HepG2 (cell line): ENCODE measurements around the gene KIZ. TPM values are rescaled to one million over a fixed set of nuclear protein-coding genes. Genes with fewer than 3 reads are reported as not detected.

Experiments
- DR1 ChIP-seq: sonication (generic); formaldehyde crosslinking; IDR thresholded peaks from 2 replicates; pipeline ENCODE4 v1.8.0; 2021; ENCODE audit warnings: mild to moderate bottlenecking, missing genetic modification reagents, inconsistent platforms
- FOXK1 ChIP-seq: sonication (generic); formaldehyde crosslinking; IDR thresholded peaks from 2 replicates; pipeline ENCODE4 v1.4.0; 2020; ENCODE audit warnings: low read depth, missing genetic modification reagents, borderline replicate concordance
- FOXP1 ChIP-seq, 2 experiments: fragments of 450-650 bp in 1 of 2; IDR thresholded peaks; 2 replicates each; pipeline ENCODE4 v1.6.1; 2017 to 2018; ENCODE audit warnings: antibody characterized with exemption in 1 of 2
- GFI1 ChIP-seq: sonication (generic); formaldehyde crosslinking; IDR thresholded peaks from 2 replicates; pipeline ENCODE4 v1.5.0; 2020; ENCODE audit warnings: missing genetic modification reagents, mild to moderate bottlenecking, borderline replicate concordance
- GMEB1 ChIP-seq: sonication (generic); formaldehyde crosslinking; IDR thresholded peaks from 2 replicates; pipeline ENCODE4 v1.5.1; 2020; ENCODE audit warnings: missing genetic modification reagents, mild to moderate bottlenecking, borderline replicate concordance
- HDAC1 ChIP-seq: sonication (generic); formaldehyde crosslinking; IDR thresholded peaks from 2 replicates; pipeline ENCODE4 v1.5.1; 2020; ENCODE audit warnings: mild to moderate bottlenecking, missing genetic modification reagents
- LBX2 ChIP-seq: sonication (generic); formaldehyde crosslinking; IDR thresholded peaks from 2 replicates; pipeline ENCODE4 v1.5.0; 2020; ENCODE audit warnings: missing genetic modification reagents, mild to moderate bottlenecking, borderline replicate concordance
- MED8 ChIP-seq: sonication (generic); formaldehyde crosslinking; IDR thresholded peaks from 2 replicates; pipeline ENCODE4 v1.8.1; 2023; ENCODE audit warnings: mild to moderate bottlenecking, missing genetic modification reagents; ENCODE audit not compliant: insufficient replicate concordance
- MTA3 ChIP-seq: sonication (generic); formaldehyde crosslinking; IDR thresholded peaks from 2 replicates; pipeline ENCODE4 v1.4.0; 2020; ENCODE audit warnings: missing genetic modification reagents
- NR2C2 ChIP-seq: sonication (generic); formaldehyde crosslinking; IDR thresholded peaks from 2 replicates; pipeline ENCODE4 v1.4.0; 2020; ENCODE audit warnings: missing genetic modification reagents, mild to moderate bottlenecking, moderate library complexity, borderline replicate concordance
- PHF5A ChIP-seq: IDR thresholded peaks from one replicate; pipeline ENCODE4 v1.6.1; 2018; ENCODE audit warnings: low read depth, missing genetic modification reagents; ENCODE audit not compliant: unreplicated experiment
- PITX1 ChIP-seq: sonication (generic); formaldehyde crosslinking; IDR thresholded peaks from 2 replicates; pipeline ENCODE4 v1.5.1; 2020; ENCODE audit warnings: mild to moderate bottlenecking, missing genetic modification reagents
- SATB2 ChIP-seq: sonication (generic); formaldehyde crosslinking; IDR thresholded peaks from 2 replicates; pipeline ENCODE4 v1.5.0; 2020; ENCODE audit warnings: missing genetic modification reagents
- SMAD9 ChIP-seq: sonication (generic); formaldehyde crosslinking; IDR thresholded peaks from 2 replicates; pipeline ENCODE4 v1.5.1; 2020; ENCODE audit warnings: mild to moderate bottlenecking, missing genetic modification reagents
- SUZ12 ChIP-seq: fragments of 150-350 bp; IDR thresholded peaks from 2 replicates; pipeline ENCODE4 v1.6.1; 2014; ENCODE audit warnings: low read depth, low read length
- ZNF205 ChIP-seq: IDR thresholded peaks from 2 replicates; pipeline ENCODE4 v1.6.1; 2018; ENCODE audit warnings: missing biosample characterization, missing genetic modification reagents
- ZNF251 ChIP-seq: sonication (generic); formaldehyde crosslinking; IDR thresholded peaks from 2 replicates; pipeline ENCODE4 v1.9.0; 2021; ENCODE audit warnings: mild to moderate bottlenecking, missing genetic modification reagents
- ZNF337 ChIP-seq: sonication (generic); formaldehyde crosslinking; IDR thresholded peaks from 2 replicates; pipeline ENCODE4 v1.5.1; 2020; ENCODE audit warnings: missing genetic modification reagents, low read depth, mild to moderate bottlenecking, borderline replicate concordance
- ZNF646 ChIP-seq: sonication (generic); formaldehyde crosslinking; IDR thresholded peaks from 2 replicates; pipeline ENCODE4 v1.9.0; 2021; ENCODE audit warnings: mild to moderate bottlenecking, missing genetic modification reagents
- ZNF7 ChIP-seq: IDR thresholded peaks from 2 replicates; pipeline ENCODE4 v1.6.1; 2016; ENCODE audit warnings: missing biosample characterization, missing genetic modification reagents
- ZNF879 ChIP-seq: sonication (generic); formaldehyde crosslinking; IDR thresholded peaks from 2 replicates; pipeline ENCODE4 v1.8.1; 2023; ENCODE audit warnings: missing genetic modification reagents
- polyA plus RNA-seq, 8 experiments: library from polyadenylated mRNA; depleted of rRNA in 3 of 8; stranded (reverse) in 7 of 8; unstranded in 1 of 8; fragments of >200 nt; fragmentation: Illumina TruSeq in 4 of 8; extraction: Trizol in 4 of 8; gene quantifications; 2 replicates each; pipeline versions ENCODE4 v1.2.1 to v1.2.3, GENCODE V29; 2011 to 2016; ENCODE audit warnings: low read depth in 4 of 8, missing spikeins in 1 of 8, mixed read lengths in 1 of 8; ENCODE audit not compliant: insufficient read depth in 1 of 8
- total RNA-seq, 5 experiments: library from RNA; depleted of rRNA; stranded (reverse); fragments of >200 nt; fragmentation: Illumina TruSeq; extraction: Trizol; gene quantifications; 2 replicates each; pipeline ENCODE4 v1.2.3, GENCODE V29; 2016; ENCODE audit warnings: low read depth in 1 of 5

Gene KIZ
- total and polyA plus RNA-seq, 2 of the 13 experiments (the other 11 are each of a cell fraction or from before 2014, with no cell fraction given), result 46.3 to 114 TPM

- TF ChIP-seq NR2C2 (CRISPR knock-in tag) (peak; percentile 72; the same call in 1 of the 2 replicates), ZNF251 (CRISPR knock-in tag) (no peak), LBX2 (no peak), PHF5A (peak; percentile 95), ZNF7 (CRISPR knock-in tag) (no peak; the same call in 1 of the 2 replicates), ZNF205 (CRISPR knock-in tag) (peak; percentile 95), ZNF646 (CRISPR knock-in tag) (no peak), ZNF337 (CRISPR knock-in tag) (0 out of 2 replicates have a peak, but pooled peaks have one; percentile 44), GMEB1 (CRISPR knock-in tag) (peak; percentile 48; the same call in 1 of the 2 replicates), SMAD9 (CRISPR knock-in tag) (no peak), MED8 (CRISPR knock-in tag) (peak; percentile 57), PITX1 (CRISPR knock-in tag) (no peak), HDAC1 (peak; percentile 80), FOXP1 (IDR thresholded peaks at IDR 0.05) (peak; percentile 96), FOXP1 (CRISPR knock-in tag; IDR thresholded peaks at IDR 0.05) (peak; percentile 98), SUZ12 (no peak), GFI1 (peak; percentile 84), MTA3 (CRISPR knock-in tag) (no peak), DR1 (CRISPR knock-in tag) (no peak), ZNF879 (no peak), SATB2 (CRISPR knock-in tag) (peak; percentile 53; the same call in 1 of the 2 replicates), FOXK1 (CRISPR knock-in tag) (peak; percentile 83; the same call in 1 of the 2 replicates)
Measured at GRCh38 chr20:21134883-21135493, 9.1 kb downstream of the KIZ start (continued).
